HG03575 (cell line): ENCODE results near the gene TUNAR.

Experiments used
- ATAC-seq: cut with Tn5 transposase; IDR thresholded peaks from one replicate; pipeline ENCODE4 v1.9.1; 2021; ENCODE audit not compliant: unreplicated experiment, insufficient number of reproducible peaks, low FRiP score; ENCODE audit errors: extremely low read depth

The TUNAR gene

GRCh38 chr14:95869776-95870175, 6.9 kb upstream of the TUNAR start:
- no peak for ATAC-seq

GRCh38 chr14:95870772-95871171, 5.9 kb upstream of the TUNAR start:
- no peak for ATAC-seq

GRCh38 chr14:95871531-95871930, 5.1 kb upstream of the TUNAR start:
- ATAC-seq, result no peak

- ATAC-seq, result no peak
Observed at GRCh38 chr14:95872777-95873176, 3.9 kb upstream of the TUNAR start.

- no peak for ATAC-seq
Observed at GRCh38 chr14:95875831-95876760, 536 bp upstream of the TUNAR start.

- ATAC-seq, result no peak
Observed at GRCh38 chr14:95877633-95878032, 1.0 kb downstream of the TUNAR start.

- ATAC-seq, result no peak
Observed at GRCh38 chr14:95884377-95884776, 7.7 kb downstream of the TUNAR start.

GRCh38 chr14:95885278-95885677, 8.6 kb downstream of the TUNAR start:
- ATAC-seq, result no peak

GRCh38 chr14:95885866-95886265, 9.2 kb downstream of the TUNAR start:
- ATAC-seq, result no peak

GRCh38 chr14:95886366-95887056, 9.9 kb downstream of the TUNAR start:
- ATAC-seq, result no peak

- ATAC-seq, result no peak
Observed at GRCh38 chr14:95887351-95887750, 10.7 kb downstream of the TUNAR start.

GRCh38 chr14:95889236-95889979, 12.8 kb downstream of the TUNAR start:
- ATAC-seq, result no peak

- no peak for ATAC-seq
Observed at GRCh38 chr14:95891742-95892141, 15.1 kb downstream of the TUNAR start.

GRCh38 chr14:95892142-95892541, 15.5 kb downstream of the TUNAR start:
- ATAC-seq, result no peak

GRCh38 chr14:95895720-95896119, 19.1 kb downstream of the TUNAR start:
- no peak for ATAC-seq

GRCh38 chr14:95896498-95897135, 20.0 kb downstream of the TUNAR start:
- ATAC-seq, result no peak

GRCh38 chr14:95897280-95897679, 20.6 kb downstream of the TUNAR start:
- ATAC-seq, result no peak

- no peak for ATAC-seq
Observed at GRCh38 chr14:95901054-95901453, 24.4 kb downstream of the TUNAR start.

- ATAC-seq, result no peak
Observed at GRCh38 chr14:95902273-95902826, 25.7 kb downstream of the TUNAR start.
